ENCODE measurements around the gene TBL1XR1. TPM values are rescaled to one million over a fixed set of nuclear protein-coding genes. Genes with fewer than 3 reads are reported as not detected.
"Not testable (repeated sequence)": the region's sequence is repeated elsewhere in the genome, so short reads cannot be mapped to it uniquely, and the experiment has no call there.

The TBL1XR1 gene
- total RNA-seq, 2 donors from 2014 or later: 202 to 226 TPM

DNA sequence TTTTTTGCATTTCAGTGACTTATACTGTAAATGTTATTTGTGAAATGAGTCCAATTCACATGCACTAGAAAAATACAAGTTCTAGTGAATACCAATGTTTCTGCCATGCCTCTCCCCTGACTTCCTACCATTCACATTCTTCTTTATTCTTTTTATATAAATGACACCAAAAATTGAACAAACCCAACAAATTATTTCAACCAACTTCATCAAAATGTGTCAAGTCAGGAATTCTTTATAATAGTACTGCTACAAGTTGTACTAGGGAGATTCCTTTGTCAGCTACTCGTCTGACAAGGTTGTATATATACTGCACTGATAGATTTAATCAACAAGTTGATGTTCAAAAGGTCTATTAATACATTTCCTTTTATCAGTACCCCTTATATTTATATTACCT, 3.0 kb downstream of the TBL1XR1 start:
- no peaks in the 10 kb centered on the region for H3K36me3 ChIP-seq
- H3K9ac ChIP-seq (ENCODE audit: low read depth in 2 of 2, low read length in 2 of 2): peak overlapping the region in 1 of 2 donors; percentile 96
- no peaks in the 10 kb centered on the region for H3K9me3 ChIP-seq
- TF ChIP-seq, protein P1, sequence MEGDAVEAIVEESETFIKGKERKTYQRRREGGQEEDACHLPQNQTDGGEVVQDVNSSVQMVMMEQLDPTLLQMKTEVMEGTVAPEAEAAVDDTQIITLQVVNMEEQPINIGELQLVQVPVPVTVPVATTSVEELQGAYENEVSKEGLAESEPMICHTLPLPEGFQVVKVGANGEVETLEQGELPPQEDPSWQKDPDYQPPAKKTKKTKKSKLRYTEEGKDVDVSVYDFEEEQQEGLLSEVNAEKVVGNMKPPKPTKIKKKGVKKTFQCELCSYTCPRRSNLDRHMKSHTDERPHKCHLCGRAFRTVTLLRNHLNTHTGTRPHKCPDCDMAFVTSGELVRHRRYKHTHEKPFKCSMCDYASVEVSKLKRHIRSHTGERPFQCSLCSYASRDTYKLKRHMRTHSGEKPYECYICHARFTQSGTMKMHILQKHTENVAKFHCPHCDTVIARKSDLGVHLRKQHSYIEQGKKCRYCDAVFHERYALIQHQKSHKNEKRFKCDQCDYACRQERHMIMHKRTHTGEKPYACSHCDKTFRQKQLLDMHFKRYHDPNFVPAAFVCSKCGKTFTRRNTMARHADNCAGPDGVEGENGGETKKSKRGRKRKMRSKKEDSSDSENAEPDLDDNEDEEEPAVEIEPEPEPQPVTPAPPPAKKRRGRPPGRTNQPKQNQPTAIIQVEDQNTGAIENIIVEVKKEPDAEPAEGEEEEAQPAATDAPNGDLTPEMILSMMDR (IDR thresholded peaks at IDR 0.05): no peak
- no peak overlapping the region for H3K27ac ChIP-seq
- no peak for DNase-seq
- peak overlapping the region; percentile 68 for H3K4me3 ChIP-seq
- intact Hi-C loops (cut with DNase I): loop anchor here (10.0 kb wide), 1 partner anchor 1131 kb away; no protein-coding TSS in a partner anchor
- H3K4me1 ChIP-seq: peaks cover 15% of the 10 kb centered on the region
- H3K27me3 ChIP-seq: no peaks in the 10 kb centered on the region

DNA sequence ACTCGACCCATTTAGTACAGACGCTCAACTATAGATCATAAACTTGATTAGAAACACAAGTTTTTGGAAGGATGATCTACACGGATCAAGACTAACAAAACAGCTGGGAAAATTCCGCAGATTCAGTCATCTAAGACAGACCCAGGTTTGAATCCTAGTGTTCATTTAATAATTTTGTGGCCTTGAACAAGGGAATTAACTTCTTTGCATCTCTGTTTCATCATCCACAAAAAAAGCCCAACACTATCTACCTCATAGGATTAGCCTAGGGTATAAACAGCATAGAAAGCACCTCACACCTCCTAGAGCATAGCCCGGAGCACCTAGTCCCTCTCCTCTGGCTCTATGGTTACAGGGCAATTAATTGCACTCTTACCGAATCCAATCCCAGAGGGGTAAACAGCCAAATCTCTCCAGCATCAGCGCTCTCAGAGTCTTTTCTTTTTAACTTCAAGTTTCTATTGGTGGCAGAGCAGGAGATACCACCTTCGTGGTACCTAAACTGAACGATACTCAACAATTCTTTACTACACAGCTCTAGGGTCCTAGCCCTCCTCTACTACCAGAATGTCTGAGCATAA, 3.5 kb downstream of the TBL1XR1 start:
- TF ChIP-seq, protein P1 (IDR thresholded peaks at IDR 0.05): no peak
- intact Hi-C loops (cut with DNase I): loop anchor here (10.0 kb wide), 1 partner anchor 1131 kb away; no protein-coding TSS in a partner anchor
- H3K4me1 ChIP-seq: peaks cover 15% of the 10 kb centered on the region

DNA sequence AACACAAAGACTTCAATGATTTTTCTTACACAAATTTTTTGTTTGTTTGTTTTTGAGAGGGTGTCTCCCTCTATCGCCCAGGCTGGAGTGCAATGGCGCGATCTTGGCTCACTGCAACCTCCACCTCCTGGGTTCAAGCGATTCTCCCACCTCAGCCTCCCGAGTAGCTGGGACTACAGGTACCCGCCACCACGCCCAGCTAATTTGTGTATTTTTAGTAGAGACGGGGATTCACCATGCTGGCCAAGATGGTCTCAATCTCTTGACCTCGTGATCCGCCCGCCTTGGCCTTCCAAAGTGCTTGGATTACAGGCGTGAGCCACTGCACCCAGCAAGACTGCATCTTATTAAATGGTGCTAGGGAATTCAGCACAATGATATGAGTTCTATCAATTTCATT, 4.0 kb downstream of the TBL1XR1 start:
- not testable (repeated sequence) for H3K9me3 ChIP-seq; H3K27ac ChIP-seq; H3K4me3 ChIP-seq; H3K9ac ChIP-seq (ENCODE audit: low read depth in 2 of 2, low read length in 2 of 2); DNase-seq; H3K36me3 ChIP-seq; H3K27me3 ChIP-seq
- H3K4me1 ChIP-seq: peaks cover 15% of the 10 kb centered on the region
- intact Hi-C loops (cut with DNase I): loop anchor here (10.0 kb wide), 1 partner anchor 1132 kb away; no protein-coding TSS in a partner anchor

More for the DNA sequence above, 3.5 kb downstream of the TBL1XR1 start:
- Histone ChIP-seq H3K4me3 (no peak overlapping the region), H3K9ac (ENCODE audit: low read depth in 2 of 2, low read length in 2 of 2) (no peak overlapping the region), H3K36me3 (no peaks in the 10 kb centered on the region), H3K27me3 (no peaks in the 10 kb centered on the region), H3K9me3 (no peaks in the 10 kb centered on the region), H3K27ac (no peak overlapping the region)
- no peak for DNase-seq

DNA sequence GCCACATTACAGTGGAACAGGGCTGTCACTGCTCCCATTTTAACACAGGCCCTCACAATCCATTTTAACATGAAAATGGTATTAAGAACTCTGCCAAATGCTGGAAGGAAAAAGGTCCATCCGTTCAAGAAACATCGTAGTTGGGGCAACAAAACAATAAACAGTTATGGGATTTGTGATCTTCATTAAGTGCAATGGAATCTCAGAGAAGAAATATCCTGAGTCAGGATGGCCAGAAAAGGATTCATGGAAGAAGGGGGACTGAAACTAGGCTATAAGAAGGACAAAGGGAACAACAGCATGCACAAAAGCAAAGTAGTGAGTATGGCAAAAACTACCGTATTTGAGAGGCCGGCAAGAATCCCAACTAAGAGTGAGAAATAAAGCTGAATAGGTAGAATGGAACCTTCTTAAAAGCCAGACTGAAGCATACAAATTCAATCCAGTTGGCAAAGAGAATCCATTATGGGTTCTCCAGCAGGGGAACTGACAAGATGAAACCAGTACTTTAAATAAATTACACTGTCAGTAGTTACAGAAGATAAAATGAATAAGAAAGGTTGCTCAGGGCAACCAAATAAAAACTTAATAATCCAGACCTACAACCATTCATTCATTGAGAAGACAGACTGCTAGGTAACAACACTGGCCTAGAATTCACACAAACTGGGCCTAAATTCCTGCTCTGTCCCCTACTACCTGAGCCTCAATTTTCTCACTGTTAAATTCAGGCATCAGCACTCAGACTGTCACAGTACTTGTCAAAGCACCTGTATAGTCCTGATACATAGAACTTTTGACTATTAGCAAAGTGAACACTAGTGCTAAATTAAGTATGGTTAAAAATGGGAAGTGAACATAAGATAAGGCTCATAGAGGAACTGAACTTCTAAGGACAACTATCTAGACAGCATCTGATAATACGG, 6.3 kb downstream of the TBL1XR1 start:
- Histone ChIP-seq H3K9ac (ENCODE audit: low read depth in 2 of 2, low read length in 2 of 2) (peak overlapping the region in 1 of 2 donors; percentile 38), H3K27ac (no peak overlapping the region), H3K27me3 (no peaks in the 10 kb centered on the region), H3K9me3 (no peaks in the 10 kb centered on the region), H3K4me3 (no peak overlapping the region), H3K36me3 (no peaks in the 10 kb centered on the region), H3K4me1 (peaks cover 15% of the 10 kb centered on the region)
- intact Hi-C loops (cut with DNase I): loop anchor here (10.0 kb wide), 1 partner anchor 1134 kb away; no protein-coding TSS in a partner anchor
- DNase-seq: no peak
- TF ChIP-seq, protein P1 (IDR thresholded peaks at IDR 0.05): no peak

DNA sequence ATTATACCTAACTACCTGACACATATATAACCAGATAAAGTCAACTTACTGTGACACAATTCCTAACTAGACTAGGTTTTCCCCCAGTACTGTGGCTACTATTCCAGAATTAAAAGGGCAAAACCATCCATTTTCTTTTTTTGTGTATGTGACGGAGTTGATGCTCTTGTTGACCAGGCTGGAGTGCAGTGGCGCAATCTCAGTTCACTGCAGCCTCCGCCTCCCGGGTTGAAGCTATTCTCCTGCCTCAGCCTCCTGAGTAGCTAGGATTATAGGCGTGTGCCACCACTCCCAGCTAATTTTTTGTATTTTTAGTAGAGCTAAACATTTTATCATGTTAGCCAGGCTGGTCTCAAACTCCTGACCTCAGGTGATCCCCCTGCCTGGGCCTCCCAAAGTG, 7.1 kb downstream of the TBL1XR1 start:
- not testable (repeated sequence) for H3K4me3 ChIP-seq; H3K9ac ChIP-seq (ENCODE audit: low read depth in 2 of 2, low read length in 2 of 2); H3K9me3 ChIP-seq; H3K27ac ChIP-seq; H3K27me3 ChIP-seq; DNase-seq; H3K36me3 ChIP-seq
- peaks cover 15% of the 10 kb centered on the region for H3K4me1 ChIP-seq
- intact Hi-C loops (cut with DNase I): loop anchor here (10.0 kb wide), 1 partner anchor 1135 kb away; no protein-coding TSS in a partner anchor

DNA sequence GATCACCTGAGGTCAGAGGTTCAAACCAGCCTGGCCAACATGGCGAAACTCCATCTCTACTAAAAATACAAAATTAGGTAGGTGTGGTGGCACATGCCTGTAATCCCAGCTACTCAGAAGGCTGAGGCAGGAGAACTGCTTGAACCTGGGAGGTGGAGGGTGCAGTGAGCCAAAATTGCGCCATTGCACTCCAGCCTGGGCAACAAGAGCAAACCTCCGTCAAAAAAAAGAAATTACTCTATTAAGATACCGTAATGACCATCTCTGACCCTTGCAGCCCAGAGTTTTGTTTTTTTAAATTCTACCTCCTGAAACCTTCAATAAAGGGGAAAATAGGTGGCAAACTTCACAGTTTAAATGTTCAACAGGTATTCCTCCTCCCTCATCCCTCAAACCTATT, 9.0 kb downstream of the TBL1XR1 start:
- H3K27me3 ChIP-seq; H3K36me3 ChIP-seq; intact Hi-C loops (cut with DNase I); H3K27ac ChIP-seq; H3K4me1 ChIP-seq; H3K9me3 ChIP-seq; H3K9ac ChIP-seq (ENCODE audit: low read depth in 2 of 2, low read length in 2 of 2); DNase-seq; H3K4me3 ChIP-seq: not testable (repeated sequence)
